Measurements from ENCODE around the gene MEF2C. TPM values are rescaled to one million over a fixed set of nuclear protein-coding genes. Genes with fewer than 3 reads are reported as not detected.

The MEF2C gene
- total and polyA plus RNA-seq, 2 of the 13 experiments (the other 11 are each of a cell fraction or from before 2014, with no cell fraction given), result 0.02 TPM; not detected in 1

GRCh38 chr5:88734983-88735382 is 148.0 kb downstream of the MEF2C start:
- Histone ChIP-seq H3K4me1 (ENCODE audit: insufficient read depth, low read length) (no peaks in the 10 kb centered on the region), H2AFZ (ENCODE audit: low read length) (no peak overlapping the region), H3K36me3 (replicated peaks in 1 of 2; ENCODE audit: control insufficient read depth in 1 of 2, insufficient read depth in 2 of 2, low read length in 2 of 2) (no peaks in the 10 kb centered on the region), H3K27me3 (ENCODE audit: control insufficient read depth in 1 of 2, insufficient read depth in 2 of 2, low read length in 2 of 2) (peaks cover 0 to 6% of the 10 kb centered on the region in 2 experiments; a peak in 1 of 5 replicates), H3K4me3 (replicated peaks in 1 of 3; ENCODE audit: insufficient read depth in 1 of 3, low read depth in 2 of 3, low read length in 3 of 3) (no peak overlapping the region), H3K79me2 (ENCODE audit: insufficient read depth, low read length) (no peaks in the 10 kb centered on the region), H3K27ac (ENCODE audit: extremely low read length, insufficient read depth, low read length) (no peak overlapping the region), H3K9me3 (ENCODE audit: low read length) (no peaks in the 10 kb centered on the region), H3K9ac (ENCODE audit: insufficient read depth, low read depth, low read length) (no peak overlapping the region), H3K4me2 (ENCODE audit: low read depth, low read length) (no peak overlapping the region), H4K20me1 (ENCODE audit: insufficient read depth, low read length) (no peaks in the 10 kb centered on the region)
- DNase-seq (ENCODE audit: low spot score) (no peak), ATAC-seq (no peak), FAIRE-seq (no peak)
- ChIA-PET POLR2A (no interaction called here), CTCF (ENCODE audit: low intra/inter-chr PET ratio, low total read pairs) (no interaction called here)
- in situ Hi-C loops (cut with HindIII; ENCODE audit: extremely low pct_ligation_motif_present, low pct_unique_long_range_greater_than_20kb) (loop anchor here (10.0 kb wide), 1 partner anchor 1530 kb away; no protein-coding TSS in a partner anchor), intact Hi-C loops (cut with micrococcal nuclease; ENCODE audit: unreplicated experiment) (no loop called here)
- no peak for TF ChIP-seq ZNF296 (CRISPR knock-in tag; conservative IDR thresholded peaks at IDR 0.05)
- TF ChIP-seq NR2C2 (CRISPR knock-in tag; IDR thresholded peaks at IDR 0.05; ENCODE audit: borderline replicate concordance), result no peak
- TF ChIP-seq HIC2 (CRISPR knock-in tag; IDR thresholded peaks at IDR 0.05; ENCODE audit: low read depth), result no peak
- no peak for TF ChIP-seq PCBP2 (optimal IDR thresholded peaks at IDR 0.05; ENCODE audit: low read depth, low read length, poor library complexity, severe bottlenecking)
- no peak for TF ChIP-seq SSRP1 (CRISPR knock-in tag; IDR thresholded peaks at IDR 0.05)
- TF ChIP-seq SMC3 (IDR thresholded peaks at IDR 0.05; ENCODE audit: low read length), result no peak
- TF ChIP-seq JUN (CRISPR knock-in tag; IDR thresholded peaks at IDR 0.05), result no peak
- no peak for TF ChIP-seq BCL3 (CRISPR knock-in tag; IDR thresholded peaks at IDR 0.05)
- TF ChIP-seq, protein P1, sequence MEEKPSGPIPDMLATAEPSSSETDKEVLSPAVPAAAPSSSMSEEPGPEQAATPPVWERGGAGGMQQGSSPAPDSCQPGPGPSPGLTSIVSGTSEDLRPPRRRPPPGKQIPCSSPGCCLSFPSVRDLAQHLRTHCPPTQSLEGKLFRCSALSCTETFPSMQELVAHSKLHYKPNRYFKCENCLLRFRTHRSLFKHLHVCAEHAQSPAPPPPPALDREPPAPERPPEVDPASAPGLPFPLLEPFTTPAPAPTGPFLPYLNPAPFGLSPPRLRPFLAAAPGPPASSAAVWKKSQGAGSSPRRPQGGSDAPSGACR (CRISPR knock-in tag; IDR thresholded peaks at IDR 0.05), result no peak
- no peak for TF ChIP-seq ZNF709 (CRISPR knock-in tag; IDR thresholded peaks at IDR 0.05)
- no peak for TF ChIP-seq ZNF34 (CRISPR knock-in tag; IDR thresholded peaks at IDR 0.05; ENCODE audit: borderline replicate concordance)
- TF ChIP-seq ZKSCAN1 (IDR thresholded peaks at IDR 0.05; ENCODE audit: low read length), result no peak
- WGBS (ENCODE audit: low lambda C conversion rate), result 17% methylated on average over 7 of the region's 7 CpGs
- no TSS peak for BruUV-seq (replicated peaks)
